Measurements from ENCODE around the gene MYL10.

DNA sequence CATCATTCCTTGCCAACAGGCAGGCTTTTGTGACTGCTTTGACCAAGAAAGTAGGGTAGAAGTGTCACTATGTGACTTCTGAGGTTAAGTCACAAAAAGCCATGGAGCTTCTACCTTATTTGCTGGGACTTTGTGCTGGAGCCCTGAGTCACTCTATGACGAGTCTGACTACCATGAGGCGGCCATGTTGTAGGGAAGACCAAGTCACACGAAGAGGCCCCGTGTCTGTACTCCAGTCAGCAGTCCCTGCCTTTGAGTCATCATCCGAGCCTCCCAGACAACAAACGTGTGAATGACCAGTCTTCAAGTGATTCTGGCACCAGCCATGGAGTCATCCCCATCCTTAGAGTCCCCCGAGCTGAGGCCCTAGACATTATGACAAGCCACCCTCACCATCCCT, 3.5 kb upstream of the MYL10 start:
- TF ChIP-seq EZH2 (IDR thresholded peaks at IDR 0.05; ENCODE audit: insufficient read depth, poor library complexity, severe bottlenecking) (no peak), EZH2phosphoT487 (IDR thresholded peaks at IDR 0.05; ENCODE audit: insufficient read depth, low read depth) (no peak)

Measured in GM23248 (cell line).